OCI-LY1 (cell line): ENCODE results near the gene RBMS3.

ENCODE experiments used
- H2AFZ ChIP-seq: fragments of 200-600 bp; sonication (generic), shearing (Covaris generic); 2 replicates; pipeline ENCODE4 v1.6.0; 2014; ENCODE audit warnings: antibody characterized with exemption, mild to moderate bottlenecking, low read length
- H3F3A ChIP-seq: fragments of 200-600 bp; sonication (generic), shearing (Covaris generic); 2 replicates; pipeline ENCODE4 v1.6.0; 2014; ENCODE audit warnings: mild to moderate bottlenecking, antibody characterized with exemption, low read length, moderate library complexity; ENCODE audit not compliant: insufficient read depth
- H3K27ac ChIP-seq: fragments of 200-600 bp; sonication (generic); 2 replicates; pipeline ENCODE4 v1.5.1; 2014; ENCODE audit warnings: low read length, mixed run types, mild to moderate bottlenecking, low read depth; ENCODE audit not compliant: poor library complexity, severe bottlenecking
- H3K27me3 ChIP-seq: fragments of 200-600 bp; sonication (generic); 2 replicates; pipeline ENCODE4 v1.6.0; 2014; ENCODE audit warnings: antibody characterized with exemption, mild to moderate bottlenecking, low read length, moderate library complexity; ENCODE audit not compliant: insufficient read depth
- H3K36me3 ChIP-seq: fragments of 200-600 bp; sonication (generic); 2 replicates; pipeline ENCODE4 v1.6.1; 2014; ENCODE audit warnings: mild to moderate bottlenecking, antibody characterized with exemption, low read length, moderate library complexity, mixed read lengths; ENCODE audit not compliant: insufficient read depth
- H3K4me1 ChIP-seq: fragments of 200-600 bp; sonication (generic); 2 replicates; pipeline ENCODE4 v1.5.1; 2014; ENCODE audit warnings: mild to moderate bottlenecking, low read length, moderate library complexity; ENCODE audit not compliant: insufficient read depth, severe bottlenecking
- H3K4me2 ChIP-seq: fragments of 200-600 bp; sonication (generic), shearing (Covaris generic); 2 replicates; pipeline ENCODE4 v1.6.1; 2014; ENCODE audit warnings: low read length
- H3K4me3 ChIP-seq: fragments of 200-600 bp; sonication (generic); 2 replicates; pipeline ENCODE4 v1.5.1; 2014; ENCODE audit warnings: low read length, low read depth, mild to moderate bottlenecking, mixed read lengths; ENCODE audit not compliant: poor library complexity, severe bottlenecking
- H3K79me2 ChIP-seq: fragments of 200-600 bp; shearing (Covaris generic); 2 replicates; pipeline ENCODE4 v1.6.1; 2016; ENCODE audit warnings: mixed run types, low read length, mixed read lengths; ENCODE audit not compliant: insufficient read depth
- H3K9ac ChIP-seq: fragments of 200-600 bp; sonication (generic), shearing (Covaris generic); 2 replicates; pipeline ENCODE4 v1.6.1; 2014; ENCODE audit warnings: mild to moderate bottlenecking, low read length, mixed read lengths
- H3K9me2 ChIP-seq: fragments of 200-600 bp; sonication (generic), shearing (Covaris generic); 2 replicates; pipeline ENCODE4 v1.6.1; 2014; ENCODE audit warnings: low read depth, mild to moderate bottlenecking, low read length, mixed read lengths
- H3K9me3 ChIP-seq: fragments of 200-600 bp; shearing (Covaris generic); 2 replicates; pipeline ENCODE4 v1.6.1; 2014; ENCODE audit warnings: low read length, mixed read lengths
- H4K20me1 ChIP-seq: fragments of 200-600 bp; sonication (generic), shearing (Covaris generic); 2 replicates; pipeline ENCODE4 v1.6.0; 2016; ENCODE audit warnings: mild to moderate bottlenecking, low read length; ENCODE audit not compliant: insufficient read depth
- EZH2 ChIP-seq: fragments of 200-600 bp; sonication (generic), shearing (Covaris generic); IDR thresholded peaks from 2 replicates; pipeline ENCODE4 v1.8.0; 2017; ENCODE audit warnings: borderline replicate concordance, mixed run types, mild to moderate bottlenecking, antibody characterized with exemption, low read length, moderate library complexity, mixed read lengths
- TF ChIP-seq, protein P1 (sequence below): fragments of 200-600 bp; sonication (generic), shearing (Covaris generic); IDR thresholded peaks from 2 replicates; pipeline ENCODE4 v1.5.1; 2017; ENCODE audit warnings: mild to moderate bottlenecking, antibody characterized with exemption, low read length, moderate library complexity, mixed read lengths

The RBMS3 gene

DNA sequence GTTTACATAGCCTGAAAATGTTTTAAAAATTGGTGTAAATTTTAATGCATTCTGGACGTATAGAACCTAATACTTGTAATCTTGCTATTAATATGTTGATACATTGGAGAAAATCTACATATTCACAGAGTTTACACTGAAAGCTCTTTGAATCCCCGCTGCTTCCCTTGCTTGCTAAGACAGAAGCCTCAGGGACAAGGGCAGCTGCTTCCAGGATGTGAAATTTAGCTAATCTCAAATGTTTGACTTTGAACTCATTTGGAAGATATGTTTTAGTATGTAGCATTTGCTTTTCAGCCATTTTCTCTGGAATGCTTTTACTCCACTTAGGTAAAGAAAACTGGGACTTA, 172.0 kb downstream of the RBMS3 start:
- peak overlapping the region; percentile 35; the same call in 1 of the 2 replicates for H3K9ac ChIP-seq
- peaks cover 61% of the 10 kb centered on the region for H3K4me1 ChIP-seq
- H3K4me2 ChIP-seq = peak overlapping the region; percentile 46; the same call in 1 of the 2 replicates
- H3K27me3 ChIP-seq = no peaks in the 10 kb centered on the region
- no peak overlapping the region for H3K4me3 ChIP-seq
- H3K79me2 ChIP-seq = no peaks in the 10 kb centered on the region
- H3K9me3 ChIP-seq = no peaks in the 10 kb centered on the region
- no peaks in the 10 kb centered on the region for H4K20me1 ChIP-seq
- 0 out of 2 replicates have a peak, but pooled peaks cover 7% of the 10 kb centered on the region for H3K36me3 ChIP-seq
- TF ChIP-seq, protein P1, sequence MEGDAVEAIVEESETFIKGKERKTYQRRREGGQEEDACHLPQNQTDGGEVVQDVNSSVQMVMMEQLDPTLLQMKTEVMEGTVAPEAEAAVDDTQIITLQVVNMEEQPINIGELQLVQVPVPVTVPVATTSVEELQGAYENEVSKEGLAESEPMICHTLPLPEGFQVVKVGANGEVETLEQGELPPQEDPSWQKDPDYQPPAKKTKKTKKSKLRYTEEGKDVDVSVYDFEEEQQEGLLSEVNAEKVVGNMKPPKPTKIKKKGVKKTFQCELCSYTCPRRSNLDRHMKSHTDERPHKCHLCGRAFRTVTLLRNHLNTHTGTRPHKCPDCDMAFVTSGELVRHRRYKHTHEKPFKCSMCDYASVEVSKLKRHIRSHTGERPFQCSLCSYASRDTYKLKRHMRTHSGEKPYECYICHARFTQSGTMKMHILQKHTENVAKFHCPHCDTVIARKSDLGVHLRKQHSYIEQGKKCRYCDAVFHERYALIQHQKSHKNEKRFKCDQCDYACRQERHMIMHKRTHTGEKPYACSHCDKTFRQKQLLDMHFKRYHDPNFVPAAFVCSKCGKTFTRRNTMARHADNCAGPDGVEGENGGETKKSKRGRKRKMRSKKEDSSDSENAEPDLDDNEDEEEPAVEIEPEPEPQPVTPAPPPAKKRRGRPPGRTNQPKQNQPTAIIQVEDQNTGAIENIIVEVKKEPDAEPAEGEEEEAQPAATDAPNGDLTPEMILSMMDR = no peak
- no peak for TF ChIP-seq EZH2
- no peaks in the 10 kb centered on the region for H3F3A ChIP-seq
- H3K27ac ChIP-seq = peak overlapping the region; percentile 69
- no peaks in the 10 kb centered on the region for H3K9me2 ChIP-seq
- no peak overlapping the region for H2AFZ ChIP-seq

DNA sequence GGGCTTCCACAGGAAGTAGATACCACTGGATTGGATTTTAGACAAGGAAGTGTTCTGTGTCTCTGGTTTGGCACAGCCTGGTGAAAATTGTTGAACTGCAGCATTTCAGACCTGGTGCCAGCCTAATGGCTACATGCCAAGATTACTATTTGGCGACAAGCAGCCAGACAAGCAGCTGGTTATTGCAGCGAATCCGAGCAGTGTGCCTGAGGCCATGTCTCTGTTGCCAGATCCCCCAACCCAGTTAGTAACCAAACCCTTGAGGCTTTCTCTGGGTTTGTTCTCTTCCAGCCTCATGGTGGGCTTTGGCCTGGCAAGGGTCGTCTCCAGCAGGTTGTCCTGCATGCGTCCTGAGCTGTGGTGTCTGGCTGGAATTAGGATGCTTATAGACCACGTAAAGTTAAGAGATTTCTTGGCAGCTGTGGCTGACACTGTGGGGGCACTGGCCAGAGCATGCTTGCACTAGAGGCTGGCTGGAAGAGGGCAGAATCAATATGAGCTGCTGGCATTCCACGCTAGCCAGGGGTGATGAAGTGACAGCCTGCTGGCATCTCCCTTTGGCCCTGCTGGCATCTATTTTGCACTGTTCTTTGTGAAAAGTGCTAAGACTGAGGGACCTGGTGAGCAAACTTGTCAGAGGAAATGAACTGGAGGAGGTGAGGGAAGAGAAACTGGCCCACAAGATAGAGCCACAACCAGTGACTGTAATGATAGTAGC, 172.6 kb downstream of the RBMS3 start:
- no peak overlapping the region for H2AFZ ChIP-seq
- H3K79me2 ChIP-seq = no peaks in the 10 kb centered on the region
- H3K4me3 ChIP-seq = no peak overlapping the region
- H3K4me2 ChIP-seq = peak overlapping the region; percentile 46; the same call in 1 of the 2 replicates
- no peaks in the 10 kb centered on the region for H3F3A ChIP-seq
- H3K36me3 ChIP-seq = 0 out of 2 replicates have a peak, but pooled peaks cover 7% of the 10 kb centered on the region
- no peaks in the 10 kb centered on the region for H3K27me3 ChIP-seq
- H3K9ac ChIP-seq = peak overlapping the region; percentile 35; the same call in 1 of the 2 replicates
- no peaks in the 10 kb centered on the region for H3K9me3 ChIP-seq
- no peak for TF ChIP-seq EZH2
- TF ChIP-seq, protein P1 = no peak
- peaks cover 57% of the 10 kb centered on the region for H3K4me1 ChIP-seq
- H3K27ac ChIP-seq = peak overlapping the region; percentile 69
- H4K20me1 ChIP-seq = no peaks in the 10 kb centered on the region
- no peaks in the 10 kb centered on the region for H3K9me2 ChIP-seq

DNA sequence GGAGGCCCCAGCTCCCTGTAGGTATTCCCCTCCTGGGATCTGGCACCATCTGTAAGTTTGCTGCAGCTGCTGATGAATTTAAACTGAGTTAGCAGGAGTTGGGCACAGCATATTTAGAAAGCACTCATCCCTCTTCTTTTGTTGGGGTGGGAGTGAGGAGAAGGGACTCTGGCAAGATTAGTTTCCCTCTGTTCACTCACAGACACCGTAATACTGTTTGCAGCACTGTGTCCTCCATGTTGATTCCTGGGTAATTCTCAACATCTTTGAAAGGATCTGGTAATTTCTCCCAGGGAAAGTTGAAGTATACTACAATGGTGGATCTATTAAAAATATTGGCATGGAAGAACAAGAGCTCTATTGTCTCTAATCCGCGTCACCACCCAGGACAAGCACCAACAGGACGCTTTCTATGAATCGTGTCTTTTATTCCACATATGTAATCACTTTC, 173.3 kb downstream of the RBMS3 start:
- peaks cover 57% of the 10 kb centered on the region for H3K4me1 ChIP-seq
- no peaks in the 10 kb centered on the region for H3K27me3 ChIP-seq
- peak overlapping the region; percentile 46; the same call in 1 of the 2 replicates for H3K4me2 ChIP-seq
- H3K9me2 ChIP-seq = no peaks in the 10 kb centered on the region
- no peaks in the 10 kb centered on the region for H3K79me2 ChIP-seq
- no peak overlapping the region for H3K9ac ChIP-seq
- no peaks in the 10 kb centered on the region for H3F3A ChIP-seq
- no peak overlapping the region for H2AFZ ChIP-seq
- no peaks in the 10 kb centered on the region for H3K9me3 ChIP-seq
- no peak for TF ChIP-seq EZH2
- TF ChIP-seq, protein P1 = no peak
- H3K36me3 ChIP-seq = 0 out of 2 replicates have a peak, but pooled peaks cover 7% of the 10 kb centered on the region
- H3K27ac ChIP-seq = peak overlapping the region; percentile 69
- no peaks in the 10 kb centered on the region for H4K20me1 ChIP-seq
- H3K4me3 ChIP-seq = no peak overlapping the region
